NCI-H2029 treated with DMSO at 0.1 percent for 48 hours (cell line): ENCODE results near the gene MAB21L3.

Experiments used
- DNase-seq: peaks from one replicate; lab custom pipeline; 2025; lab: John Stamatoyannopoulos, UW

MAB21L3 gene

GRCh38 chr1:116165572-116165971 lies 54.4 kb downstream of the MAB21L3 start:
- DNase-seq, result no peak

- no peak for DNase-seq
Observed at GRCh38 chr1:116166011-116166571, 54.9 kb downstream of the MAB21L3 start.

- DNase-seq, result no peak
Observed at GRCh38 chr1:116166655-116167054, 55.5 kb downstream of the MAB21L3 start.

GRCh38 chr1:116167625-116168276 lies 56.6 kb downstream of the MAB21L3 start:
- no peak for DNase-seq

GRCh38 chr1:116168277-116169032 lies 57.3 kb downstream of the MAB21L3 start:
- DNase-seq, result no peak

- DNase-seq, result no peak
Observed at GRCh38 chr1:116169898-116170297, 58.7 kb downstream of the MAB21L3 start.

GRCh38 chr1:116170721-116171589 lies 59.8 kb downstream of the MAB21L3 start:
- no peak for DNase-seq

GRCh38 chr1:116172666-116173065 lies 61.5 kb downstream of the MAB21L3 start:
- DNase-seq, result no peak

GRCh38 chr1:116175611-116176010 lies 64.4 kb downstream of the MAB21L3 start:
- no peak for DNase-seq

- no peak for DNase-seq
Observed at GRCh38 chr1:116176306-116176789, 65.1 kb downstream of the MAB21L3 start.

GRCh38 chr1:116177861-116178260 lies 66.7 kb downstream of the MAB21L3 start:
- DNase-seq, result no peak

- peak; percentile 82 for DNase-seq
Observed at GRCh38 chr1:116178837-116179236, 67.6 kb downstream of the MAB21L3 start.

- DNase-seq, result no peak
Observed at GRCh38 chr1:116179419-116179818, 68.2 kb downstream of the MAB21L3 start.

GRCh38 chr1:116179964-116180363 lies 68.8 kb downstream of the MAB21L3 start:
- no peak for DNase-seq

- DNase-seq, result no peak
Observed at GRCh38 chr1:116182019-116182714, 71.0 kb downstream of the MAB21L3 start.
